GM10248 (cell line): Measurements from ENCODE around the gene FKBP1C.

Source experiments
- CTCF ChIA-PET: fragments of 300-600 bp; sonication (Branson Sonifier 250); formaldehyde crosslinking; extraction: SDS; loops from one replicate; lab custom pipeline; 2021; ENCODE audit warnings: antibody characterized with exemption; lab: Yijun Ruan, JAX
- POLR2A ChIA-PET: fragments of 350-650 bp; sonication (Branson Sonifier 250); formaldehyde crosslinking; extraction: SDS; loops from one replicate; lab custom pipeline; 2020; ENCODE audit warnings: antibody characterized with exemption; lab: Yijun Ruan, JAX
- DNase-seq: peaks from one replicate; pipeline ENCODE4 v3.0.0; 2012; ENCODE audit errors: extremely low spot score
- CTCF ChIP-seq: IDR thresholded peaks from 2 replicates; pipeline ENCODE4 v1.5.1; 2012; ENCODE audit warnings: mild to moderate bottlenecking, low read depth; ENCODE audit errors: extremely low read depth, missing control alignments, control extremely low read depth

The FKBP1C gene

DNA sequence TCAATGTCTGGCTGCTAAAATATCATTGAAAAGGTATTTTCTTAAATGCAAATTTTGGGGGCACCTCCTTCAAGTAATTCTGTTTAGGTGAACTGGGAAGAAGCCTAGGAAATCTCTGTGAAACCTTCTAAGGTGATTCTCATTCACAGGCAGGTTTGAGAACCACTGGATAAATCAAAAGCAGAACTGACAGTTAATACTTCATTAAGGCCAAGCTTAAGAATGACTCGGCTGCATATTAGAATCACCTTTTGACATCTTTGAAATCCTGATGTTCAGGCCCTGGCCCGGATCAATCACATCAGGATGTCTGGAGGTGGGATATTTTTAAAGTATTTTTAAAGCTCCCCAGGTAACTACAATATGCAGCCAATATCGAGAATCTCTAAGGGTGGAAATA lies 50.6 kb downstream of the FKBP1C start:
- no peak for TF ChIP-seq CTCF
- CTCF ChIA-PET: interaction anchor here (1.4 to 3.7 kb wide), 2 partner anchors 11 to 15 kb away, joined by 4 to 18 read pairs; no protein-coding TSS in a partner anchor
- POLR2A ChIA-PET: no interaction called here
- no peak for DNase-seq
